COR-L47 (cell line): Measurements from ENCODE around the gene THPO.

Experiments used
- DNase-seq: peaks from one replicate; lab custom pipeline; 2025; lab: John Stamatoyannopoulos, UW

THPO gene

DNA sequence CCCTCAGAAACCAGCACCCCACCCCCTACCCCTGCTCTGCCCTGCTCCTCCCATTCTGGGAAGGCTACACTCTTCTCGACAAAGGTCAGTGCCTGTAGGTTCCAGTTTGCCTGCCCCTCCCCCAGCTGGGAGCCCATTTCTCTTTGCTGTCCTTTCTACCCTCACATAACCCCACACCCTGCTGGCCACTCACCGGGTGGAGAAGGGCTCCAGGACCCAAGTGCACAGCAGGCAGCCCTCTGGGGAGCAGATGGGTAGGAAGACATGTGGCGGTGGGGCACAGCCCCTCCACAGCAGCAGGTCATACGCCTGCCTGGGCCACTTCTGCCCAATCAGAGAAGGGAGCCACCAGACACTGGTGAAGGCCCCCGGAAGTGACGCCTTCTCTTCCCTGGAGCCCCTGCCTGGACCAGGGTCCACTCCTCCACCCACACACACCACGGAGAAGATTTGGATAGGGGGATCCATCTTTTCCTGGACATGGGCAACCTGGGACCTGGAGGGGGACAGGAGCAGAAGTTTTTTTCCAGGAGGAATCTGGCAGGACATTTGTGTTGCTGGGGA is at the start of gene THPO:
Gene THPO, minus strand, starts transcription at position 326 of the 564 bp plus-strand sequence. CDS start 1,948 bp downstream, outside the sequence.
- no peak for DNase-seq

DNA sequence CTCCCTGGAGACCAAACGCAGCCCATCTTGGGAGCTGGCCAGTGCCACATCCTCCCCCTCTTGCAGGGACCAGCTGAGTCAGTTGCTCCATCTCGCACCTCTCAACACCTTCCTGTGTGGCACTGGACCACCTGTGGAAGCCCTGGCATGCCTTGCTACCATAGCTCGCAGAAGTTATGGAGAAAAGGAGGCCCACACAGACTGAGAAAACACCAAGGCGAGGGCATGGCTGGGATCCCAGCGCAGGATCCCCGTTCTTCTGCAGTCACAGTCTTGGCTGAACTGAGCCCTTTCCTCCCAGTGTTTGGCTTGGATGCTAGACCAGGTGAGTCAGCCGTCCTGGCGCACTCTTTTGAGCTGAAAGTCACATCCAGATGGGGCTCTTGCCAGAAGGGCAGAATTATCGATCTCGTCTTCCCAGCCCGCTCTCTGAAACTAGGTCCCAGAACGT is 48.7 kb upstream of the THPO start:
- no peak for DNase-seq

DNA sequence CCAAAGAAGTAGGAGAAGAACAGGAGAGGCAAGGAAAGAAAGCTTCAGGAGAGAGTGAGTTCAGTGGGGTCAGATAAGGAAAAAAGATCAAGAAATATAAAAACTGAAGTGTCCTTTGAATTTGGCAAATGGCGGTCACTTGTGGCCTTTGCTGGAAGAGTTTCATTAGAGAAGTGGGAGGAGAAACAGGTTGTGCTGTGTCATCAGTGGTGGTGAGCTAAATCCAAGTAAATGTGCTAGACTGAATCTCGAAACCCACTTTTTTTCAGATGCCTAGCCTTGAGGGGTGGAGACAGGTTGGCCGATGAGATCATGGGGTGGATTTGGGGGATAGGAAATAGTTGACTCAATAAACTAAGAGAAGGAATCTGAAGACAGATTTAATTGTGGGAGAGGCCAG is 45.6 kb upstream of the THPO start:
- DNase-seq = no peak

DNA sequence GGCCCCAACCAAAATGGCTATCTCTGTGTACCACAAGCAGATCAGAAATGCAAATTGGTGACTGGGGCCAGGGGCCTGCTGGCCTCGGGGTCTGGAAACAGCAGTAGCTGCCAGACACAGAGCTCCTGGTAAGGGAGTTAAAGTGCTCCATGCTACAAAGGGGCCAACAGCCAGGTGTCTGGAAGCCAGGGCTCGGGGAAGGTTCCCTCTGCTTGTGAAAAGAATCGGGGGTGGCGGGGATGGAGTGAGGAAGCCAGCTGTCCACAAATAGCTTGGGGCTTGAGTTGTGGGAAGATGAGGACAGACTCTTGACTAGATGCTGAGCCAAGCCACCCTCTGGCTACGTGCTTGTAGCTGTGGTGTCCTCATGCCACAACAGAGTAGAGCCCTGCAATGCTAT is 41.2 kb upstream of the THPO start:
- DNase-seq = no peak

DNA sequence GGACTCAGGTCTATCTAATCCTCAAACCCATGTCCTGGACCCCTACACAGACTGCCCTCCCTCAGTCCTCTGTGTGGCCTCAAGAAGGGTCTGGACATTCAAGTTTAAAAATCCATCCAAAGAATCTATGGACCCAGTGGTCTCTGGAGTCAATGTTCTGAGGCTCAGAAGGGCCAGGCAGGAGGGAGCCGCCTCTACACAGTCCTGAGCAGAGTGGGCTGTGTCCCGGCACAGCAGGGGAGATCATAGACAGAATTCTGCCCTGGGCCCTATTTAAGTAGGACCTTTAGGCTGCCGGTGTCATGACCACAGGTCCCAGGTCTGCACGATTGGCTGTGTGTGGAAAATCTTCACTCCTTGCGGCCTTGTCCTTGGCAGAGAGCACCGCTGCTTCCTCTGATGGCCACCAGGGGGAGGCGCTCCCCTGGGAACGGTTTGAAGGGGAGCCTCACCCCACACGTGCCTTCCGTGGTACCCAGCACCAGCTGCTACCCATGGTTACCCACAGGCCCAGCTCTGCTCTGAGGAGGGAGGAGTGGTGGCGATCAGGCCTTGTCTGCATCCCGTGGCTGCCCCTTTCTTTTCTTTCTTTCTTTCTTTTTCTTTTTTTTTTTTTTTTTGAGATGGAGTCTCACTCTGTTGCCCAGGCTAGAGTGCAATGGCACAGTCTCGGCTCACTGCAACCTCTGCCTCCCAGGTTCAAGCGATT is 39.8 kb upstream of the THPO start:
- peak; percentile 40 for DNase-seq

DNA sequence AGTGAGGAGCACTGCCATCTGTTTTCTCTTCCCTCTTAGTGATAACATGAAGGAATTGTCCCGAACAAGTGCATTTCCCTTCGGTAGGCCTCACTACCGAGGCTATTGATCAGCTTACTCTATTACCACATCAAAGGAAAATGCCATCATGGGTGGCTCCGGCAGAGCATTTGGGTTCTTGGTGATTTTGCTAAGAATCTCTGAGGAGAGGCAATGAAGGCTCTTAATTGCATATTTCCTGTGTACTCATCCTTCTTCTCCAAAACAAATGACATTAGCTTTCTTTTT is 37.1 kb upstream of the THPO start:
- DNase-seq = no peak

DNA sequence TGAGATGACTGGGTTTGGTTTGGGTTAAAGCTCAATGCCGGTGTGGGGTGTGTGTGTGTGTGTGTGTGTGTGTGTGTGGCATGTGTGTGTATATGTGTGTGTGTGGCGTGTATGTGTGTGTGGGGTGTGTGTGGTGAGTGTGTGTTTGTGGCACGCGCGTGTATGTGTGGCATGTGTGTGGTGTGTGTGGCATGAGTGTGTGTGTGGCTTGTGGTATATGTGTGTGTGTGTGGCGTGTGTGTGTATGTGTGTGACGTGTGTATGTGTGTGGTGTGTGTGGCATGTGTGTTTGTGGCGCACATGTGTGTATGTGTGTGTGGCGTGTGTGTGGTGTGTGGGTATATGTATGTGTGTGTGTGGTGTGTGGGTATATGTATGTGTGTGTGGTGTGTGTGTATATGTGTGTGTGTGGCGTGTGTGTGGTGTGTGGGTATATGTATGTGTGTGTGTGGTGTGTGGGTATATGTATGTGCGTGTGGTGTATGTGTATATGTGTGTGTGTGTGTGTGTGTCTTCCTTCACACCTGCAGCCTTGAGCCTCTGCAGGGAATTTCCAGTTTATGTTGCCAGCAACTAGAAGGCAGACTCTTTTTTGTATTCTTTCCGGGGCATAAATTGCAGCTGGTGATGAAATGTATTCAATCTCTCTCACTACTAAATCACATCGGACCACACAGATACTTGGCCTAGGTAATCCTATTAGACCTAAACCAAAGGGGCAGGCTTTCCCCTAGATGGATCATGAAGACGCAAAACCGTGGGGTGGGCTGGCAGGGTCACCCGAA is 36.6 kb upstream of the THPO start:
- DNase-seq = no peak

DNA sequence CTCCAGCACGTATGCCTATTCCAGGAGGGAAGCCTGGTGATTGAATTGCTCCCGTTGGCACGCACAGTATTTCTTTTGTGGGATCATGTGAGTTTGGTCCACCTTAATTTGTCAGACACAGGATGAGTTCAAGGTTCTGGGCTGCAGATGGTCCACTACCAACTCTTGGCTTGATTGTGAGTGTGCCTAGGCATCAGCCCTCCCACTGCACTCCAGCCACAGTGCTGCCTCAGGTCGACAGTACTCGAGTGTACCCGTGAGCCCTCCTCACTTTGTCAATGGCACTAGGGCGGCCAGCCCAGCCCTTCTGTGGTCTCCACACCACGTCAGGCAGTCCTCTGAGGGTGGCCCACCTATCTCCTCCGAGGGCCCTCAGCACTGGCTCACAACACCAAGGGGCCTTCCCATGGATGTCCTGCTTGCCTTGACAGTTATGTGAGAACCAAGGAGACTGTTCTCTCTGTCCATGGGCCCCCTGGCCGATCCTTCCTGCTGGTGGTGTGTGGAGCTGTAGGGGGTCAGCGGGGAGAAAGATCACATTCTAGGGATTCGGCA is 32.0 kb upstream of the THPO start:
- DNase-seq = no peak

DNA sequence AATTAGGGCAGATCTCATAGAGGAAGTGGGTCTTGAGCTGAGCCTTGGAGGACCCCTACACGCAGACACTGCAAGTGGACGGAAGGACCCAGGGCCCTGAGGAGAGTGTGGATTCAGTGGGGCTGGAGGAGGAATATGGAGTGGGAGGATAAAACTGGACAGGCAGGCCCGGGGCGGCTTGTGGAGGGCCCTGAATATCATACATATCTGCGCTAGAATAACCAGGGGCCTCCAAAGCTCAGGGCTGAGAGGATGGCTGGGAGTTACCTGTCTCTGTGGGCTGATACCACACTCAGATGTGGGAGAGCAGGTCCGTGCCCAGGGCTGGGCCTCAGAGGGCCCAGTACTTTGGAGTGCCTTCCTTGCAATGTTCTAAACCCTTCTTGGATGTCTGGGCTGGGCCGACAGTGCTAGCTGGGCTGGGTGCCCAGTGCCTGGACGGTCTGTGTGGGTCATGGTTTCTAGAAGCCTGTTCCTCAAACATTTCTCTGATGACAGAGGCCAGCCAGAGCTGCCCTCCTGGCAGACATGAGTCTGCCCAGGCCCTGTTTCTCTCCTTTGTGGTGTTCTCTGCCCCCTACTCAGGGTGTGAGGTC is 31.4 kb upstream of the THPO start:
- DNase-seq = no peak

DNA sequence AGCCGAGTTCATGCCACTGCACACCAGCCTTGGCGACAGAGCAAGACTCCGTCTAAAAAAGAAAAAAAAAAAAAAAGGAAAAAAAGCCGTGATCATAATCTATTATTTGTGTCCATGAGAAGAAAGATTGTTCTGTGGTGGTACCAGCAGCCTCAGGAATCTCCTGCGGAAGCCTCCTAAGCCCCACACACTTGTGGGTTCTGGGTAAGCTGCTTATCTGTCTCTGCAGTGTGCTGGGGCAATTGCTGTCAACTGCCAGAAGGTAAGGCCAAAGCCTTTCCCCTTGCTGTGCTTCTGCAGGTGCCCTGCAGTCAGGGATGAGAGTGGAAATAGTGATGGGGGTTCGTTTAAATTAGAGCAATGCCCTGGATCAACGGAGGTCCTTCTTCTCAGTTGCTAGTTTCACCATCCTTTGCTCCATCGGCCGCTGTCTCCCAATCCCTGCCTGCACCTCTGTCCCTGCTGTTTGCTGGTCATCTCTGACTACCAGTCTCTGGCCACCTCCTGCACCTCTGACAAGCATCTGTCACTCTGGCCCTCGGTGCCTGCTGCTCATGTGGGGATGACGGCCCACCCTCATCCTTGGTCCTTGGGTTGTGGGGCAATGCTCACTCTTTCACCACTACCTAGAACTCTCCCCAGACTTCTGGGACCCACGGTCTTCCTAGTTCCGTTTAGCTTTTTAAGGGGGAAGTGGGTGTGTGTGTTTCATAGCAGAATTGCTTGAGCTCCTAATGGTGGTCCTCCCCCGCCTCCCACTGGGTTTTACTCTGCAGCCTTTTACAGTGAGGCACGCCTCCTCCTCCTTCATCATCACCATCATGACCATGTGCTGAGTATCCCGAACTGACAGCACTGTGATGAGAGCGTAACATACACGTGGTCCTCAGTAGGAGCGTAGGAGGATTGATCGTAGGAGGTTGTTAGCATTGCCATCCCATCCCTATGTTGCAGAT is 27.3 kb upstream of the THPO start:
- no peak for DNase-seq

DNA sequence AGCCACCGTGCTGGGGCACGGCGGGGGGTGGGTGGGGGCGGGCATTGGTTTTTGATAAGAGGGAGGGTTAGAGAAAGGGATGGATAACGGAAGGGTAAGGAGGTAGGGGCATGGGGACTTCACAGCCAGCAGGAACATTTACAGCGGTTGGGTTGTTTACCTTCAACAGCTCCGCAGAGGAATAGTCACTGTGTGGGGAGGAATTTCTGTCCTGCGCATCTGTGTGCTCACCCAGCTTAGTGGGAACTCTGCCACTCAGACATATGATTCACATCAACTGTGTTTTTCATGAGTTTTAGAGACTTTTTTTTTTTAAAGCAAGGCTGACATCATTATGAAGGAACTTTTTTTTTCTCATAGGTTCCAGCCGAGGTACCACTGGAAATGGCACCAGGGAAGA is 21.4 kb upstream of the THPO start:
- DNase-seq = no peak

DNA sequence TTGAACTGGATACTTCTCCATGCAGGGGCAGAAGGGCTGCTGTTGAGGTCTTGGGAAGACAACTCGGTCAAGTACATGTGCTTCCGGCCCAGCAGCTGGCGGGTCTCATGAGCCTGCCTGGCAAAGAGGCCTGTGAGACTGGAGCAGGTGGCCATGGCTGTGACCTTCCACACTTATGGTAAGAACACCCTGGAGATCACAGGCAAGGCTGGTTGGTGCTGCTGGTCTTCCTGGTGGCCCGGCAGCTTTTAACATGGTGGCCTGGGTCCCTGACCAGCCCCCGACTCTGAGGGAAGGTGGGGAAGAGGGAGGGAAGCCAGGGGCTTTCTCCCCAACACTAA is 17.3 kb upstream of the THPO start:
- no peak for DNase-seq

DNA sequence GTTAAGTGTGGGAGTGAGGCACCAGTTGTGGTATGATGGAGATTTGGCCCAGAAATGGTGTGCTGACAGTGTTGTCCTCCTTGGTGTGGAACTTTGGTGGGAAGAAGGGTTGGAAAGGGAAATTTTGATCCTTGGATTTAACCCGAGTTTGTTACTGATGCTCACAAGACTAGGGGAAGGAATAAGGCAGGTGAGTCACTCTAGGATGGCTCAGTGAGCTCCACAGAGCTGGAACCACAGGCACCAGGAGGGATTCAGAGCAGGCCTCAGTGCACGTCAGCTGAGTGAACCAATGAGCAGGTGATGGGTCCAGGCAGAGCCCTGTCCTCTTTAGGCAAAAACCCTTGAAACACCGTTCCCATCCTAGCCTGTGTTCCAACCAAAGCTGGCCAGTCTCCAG is 13.3 kb upstream of the THPO start:
- no peak for DNase-seq

DNA sequence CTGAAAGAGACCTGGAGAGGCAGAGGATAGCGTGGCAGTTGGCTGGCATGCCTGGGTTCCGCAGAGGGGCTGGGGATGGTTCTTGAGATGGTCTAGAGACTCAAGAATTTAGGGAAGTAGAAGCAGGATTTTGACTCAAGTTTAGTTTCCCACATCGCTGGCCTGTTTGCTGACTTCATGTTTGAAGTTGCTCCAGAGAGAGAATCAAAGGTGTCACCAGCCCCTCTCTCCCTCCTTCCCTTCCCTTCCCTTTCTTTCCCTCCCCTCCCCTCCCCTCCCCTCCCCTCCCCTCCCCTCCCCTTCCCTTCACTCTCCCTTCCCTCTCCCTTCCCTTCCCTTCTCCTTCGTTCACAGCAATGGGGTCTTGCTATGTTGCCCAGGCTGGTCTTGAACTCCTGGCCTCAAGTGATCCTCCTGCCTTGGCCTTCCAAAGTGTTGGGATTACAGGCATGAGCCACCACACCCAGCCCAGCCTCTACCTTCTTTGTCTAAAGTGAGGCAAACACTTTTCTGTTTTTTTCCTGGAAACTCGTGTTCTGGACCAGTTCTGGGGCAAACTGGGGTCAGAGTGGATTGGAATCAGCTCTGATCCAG is 12.0 kb upstream of the THPO start:
- no peak for DNase-seq

DNA sequence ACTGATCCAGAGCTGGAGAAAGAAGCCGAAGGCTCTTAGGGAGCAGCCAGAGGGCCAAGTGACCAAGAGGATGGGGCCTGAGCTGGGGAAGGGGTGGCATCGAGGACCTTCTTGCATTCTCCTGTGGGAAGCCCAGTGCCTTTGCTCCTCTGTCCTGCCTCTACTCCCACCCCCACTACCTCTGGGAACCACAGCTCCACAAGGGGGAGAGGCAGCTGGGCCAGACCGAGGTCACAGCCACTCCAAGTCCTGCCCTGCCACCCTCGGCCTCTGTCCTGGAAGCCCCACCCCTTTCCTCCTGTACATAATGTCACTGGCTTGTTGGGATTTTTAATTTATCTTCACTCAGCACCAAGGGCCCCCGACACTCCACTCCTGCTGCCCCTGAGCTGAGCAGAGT is 11.4 kb upstream of the THPO start:
- no peak for DNase-seq

DNA sequence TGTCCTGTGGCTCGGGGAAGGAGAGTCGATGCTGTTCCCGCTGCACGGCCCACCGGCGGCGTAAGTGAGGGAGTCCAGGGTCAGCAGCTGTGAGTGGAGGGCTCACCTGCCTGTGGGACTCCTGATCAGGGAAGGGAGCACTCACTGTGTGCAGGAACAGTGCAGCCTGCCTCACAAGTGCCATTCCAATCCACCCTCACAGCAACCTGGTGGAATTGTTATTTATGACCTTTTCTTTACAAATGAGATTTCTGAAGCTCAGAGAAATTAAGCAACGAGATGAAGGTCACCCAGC is 10.9 kb upstream of the THPO start:
- DNase-seq = no peak

DNA sequence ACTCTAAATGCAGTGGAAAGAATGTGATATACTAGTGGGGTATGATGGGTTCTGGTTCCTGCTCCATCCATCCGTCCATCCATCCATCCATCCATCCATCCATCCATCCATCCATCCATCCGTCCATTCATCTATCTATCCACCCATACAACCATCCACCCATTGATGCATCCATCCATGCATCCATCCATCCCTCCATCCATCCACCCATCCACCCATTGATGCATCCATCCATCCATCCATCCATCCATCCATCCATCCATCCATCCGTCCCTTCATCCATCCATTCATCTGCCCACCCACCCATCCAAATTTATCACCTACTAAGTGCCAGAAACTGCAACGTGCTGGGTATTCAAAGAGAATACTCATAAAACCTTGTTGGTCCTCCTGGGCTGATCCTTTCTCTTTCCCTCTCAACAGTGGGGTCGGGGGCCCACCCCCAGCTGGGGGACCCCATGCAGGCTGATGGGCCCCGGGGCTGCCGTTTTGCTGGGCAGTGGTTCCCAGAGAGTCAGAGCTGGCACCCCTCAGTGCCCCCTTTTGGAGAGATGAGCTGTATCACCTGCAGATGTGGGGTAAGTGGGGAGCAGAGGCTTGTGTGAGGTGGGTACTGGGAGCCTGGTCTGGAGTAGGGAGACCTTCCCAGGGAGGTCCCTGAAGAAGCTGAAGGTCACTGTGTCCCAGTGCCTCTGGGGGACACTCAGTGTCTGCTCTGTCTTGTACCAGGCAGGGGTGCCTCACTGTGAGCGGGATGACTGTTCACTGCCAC is 10.3 kb upstream of the THPO start:
- DNase-seq = no peak

DNA sequence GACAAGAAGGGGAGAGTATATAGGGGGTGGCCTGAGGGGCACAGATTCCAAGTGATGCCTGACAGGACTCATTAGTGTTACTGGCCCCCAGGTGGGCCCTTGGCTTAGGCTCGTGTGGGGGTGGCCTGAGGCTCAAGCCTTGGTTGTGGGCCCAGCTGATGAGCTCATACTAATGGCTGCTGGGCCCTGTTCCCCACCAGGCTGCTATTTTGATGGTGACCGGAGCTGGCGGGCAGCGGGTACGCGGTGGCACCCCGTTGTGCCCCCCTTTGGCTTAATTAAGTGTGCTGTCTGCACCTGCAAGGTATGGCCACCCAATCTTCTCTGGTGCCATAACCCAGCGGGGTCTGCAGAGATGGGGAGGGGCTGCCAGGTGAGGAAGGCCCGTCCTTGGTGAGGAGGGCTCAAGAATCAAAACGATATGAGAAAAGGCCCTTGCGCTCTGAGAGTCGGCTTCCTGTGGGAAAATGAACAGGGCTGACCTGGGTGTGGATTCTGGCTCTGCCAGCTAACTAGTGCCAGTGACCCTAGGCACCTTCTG is 9.2 kb upstream of the THPO start:
- DNase-seq = no peak

DNA sequence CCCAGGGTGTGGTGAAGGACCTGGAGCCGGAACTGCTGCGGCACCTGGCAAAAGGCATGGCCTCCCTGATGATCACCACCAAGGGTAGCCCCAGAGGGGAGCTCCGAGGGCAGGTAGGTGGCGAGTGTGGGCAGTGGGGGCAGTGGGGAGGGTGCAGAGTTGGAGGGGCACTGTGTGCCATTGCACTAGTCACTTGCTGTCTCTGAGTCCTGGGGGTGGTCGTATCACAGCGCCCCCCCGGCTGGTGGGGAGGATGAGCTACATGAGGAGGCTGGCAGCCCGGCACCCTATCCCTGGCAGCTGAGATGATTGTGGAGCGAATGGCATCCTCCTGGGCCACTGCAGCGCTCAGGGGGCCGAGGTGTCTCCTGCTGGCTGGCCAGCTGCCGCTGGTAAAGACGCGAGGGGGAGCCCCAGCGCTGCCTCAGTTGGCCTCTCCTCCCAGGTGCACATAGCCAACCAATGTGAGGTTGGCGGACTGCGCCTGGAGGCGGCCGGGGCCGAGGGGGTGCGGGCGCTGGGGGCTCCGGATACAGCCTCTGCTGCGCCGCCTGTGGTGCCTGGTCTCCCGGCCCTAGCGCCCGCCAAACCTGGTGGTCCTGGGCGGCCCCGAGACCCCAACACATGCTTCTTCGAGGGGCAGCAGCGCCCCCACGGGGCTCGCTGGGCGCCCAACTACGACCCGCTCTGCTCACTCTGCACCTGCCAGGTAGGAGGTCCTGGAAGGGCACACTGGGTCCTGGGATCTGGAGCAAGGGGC is 8.2 kb upstream of the THPO start:
- no peak for DNase-seq
